OCI-LY3 (cell line): ENCODE results near the gene ADAR.

Source experiments
- H2AFZ ChIP-seq: fragments of 200-600, 300-600 bp; shearing (Covaris generic); 2 replicates; pipeline ENCODE4 v1.6.0; 2014; ENCODE audit warnings: antibody characterized with exemption, low read depth, low read length
- H3K27ac ChIP-seq: fragments of 200-600, 300-600 bp; sonication (generic); 2 replicates; pipeline ENCODE4 v1.5.1; 2014; ENCODE audit warnings: mild to moderate bottlenecking, low read length, moderate library complexity, mixed read lengths
- H3K27me3 ChIP-seq: fragments of 200-600, 300-600 bp; sonication (generic); 2 replicates; pipeline ENCODE4 v1.6.1; 2014; ENCODE audit warnings: low read depth, low read length, mixed read lengths
- H3K36me3 ChIP-seq: fragments of 200-600, 300-600 bp; sonication (generic); replicated peaks from 2 replicates; pipeline ENCODE3; 2014; ENCODE audit warnings: low read depth, low read length, mixed read lengths
- H3K4me1 ChIP-seq: fragments of 300-600, 200-600 bp; sonication (generic); 2 replicates; pipeline ENCODE4 v1.6.1; 2014; ENCODE audit warnings: low read length, mixed read lengths
- H3K4me2 ChIP-seq: fragments of 200-600, 300-600 bp; sonication (generic); 2 replicates; pipeline ENCODE4 v1.6.1; 2014; ENCODE audit warnings: low read length, mixed read lengths
- H3K4me3 ChIP-seq: fragments of 300-600, 200-600 bp; sonication (generic); 2 replicates; pipeline ENCODE4 v1.5.1; 2014; ENCODE audit warnings: antibody characterized with exemption, mild to moderate bottlenecking, low read length, moderate library complexity
- H3K79me2 ChIP-seq: fragments of 300-600, 200-600 bp; shearing (Covaris generic); 2 replicates; pipeline ENCODE4 v1.6.1; 2014; ENCODE audit warnings: mild to moderate bottlenecking, low read length, mixed read lengths
- H3K9ac ChIP-seq: fragments of 300-600, 200-600 bp; shearing (Covaris generic); 2 replicates; pipeline ENCODE4 v1.6.0; 2014; ENCODE audit warnings: mild to moderate bottlenecking, low read length, moderate library complexity
- H3K9me3 ChIP-seq: fragments of 200-600, 300-600 bp; shearing (Covaris generic); 2 replicates; pipeline ENCODE4 v1.6.1; 2014; ENCODE audit warnings: low read length, mixed read lengths; ENCODE audit not compliant: insufficient read depth
- H4K20me1 ChIP-seq: fragments of 200-600, 300-600 bp; sonication (generic); 2 replicates; pipeline ENCODE4 v1.6.1; 2016; ENCODE audit warnings: low read length, mixed read lengths; ENCODE audit not compliant: insufficient read depth
- CTCF ChIP-seq: fragments of 200-600, 300-600 bp; sonication (generic); IDR thresholded peaks from 2 replicates; pipeline ENCODE4 v1.5.1; 2014; ENCODE audit warnings: antibody characterized with exemption, low read length, low read depth
- EZH2phosphoT487 ChIP-seq: fragments of 200-600 bp; shearing (Covaris generic); IDR thresholded peaks from 2 replicates; pipeline ENCODE4 v1.6.1; 2018; ENCODE audit warnings: antibody characterized with exemption, mixed run types, low read depth

ADAR gene

GRCh38 chr1:154571964-154572288 is 36.1 kb downstream of the ADAR start:
- no peaks in the 10 kb centered on the region for H3K79me2 ChIP-seq
- TF ChIP-seq EZH2phosphoT487 (no peak), CTCF (no peak)
- H3K9ac ChIP-seq: no peak overlapping the region
- H3K4me1 ChIP-seq: no peaks in the 10 kb centered on the region
- no peak overlapping the region for H3K4me3 ChIP-seq
- no peaks in the 10 kb centered on the region for H4K20me1 ChIP-seq
- H3K36me3 ChIP-seq: no peaks in the 10 kb centered on the region
- H3K27ac ChIP-seq: no peak overlapping the region
- no peak overlapping the region for H3K4me2 ChIP-seq
- H3K9me3 ChIP-seq: no peaks in the 10 kb centered on the region
- no peak overlapping the region for H2AFZ ChIP-seq
- H3K27me3 ChIP-seq: no peaks in the 10 kb centered on the region

- H3K4me3 ChIP-seq: no peak overlapping the region
- no peaks in the 10 kb centered on the region for H3K4me1 ChIP-seq
- no peak overlapping the region for H3K4me2 ChIP-seq
- H4K20me1 ChIP-seq: no peaks in the 10 kb centered on the region
- no peak overlapping the region for H2AFZ ChIP-seq
- no peaks in the 10 kb centered on the region for H3K27me3 ChIP-seq
- no peak overlapping the region for H3K27ac ChIP-seq
- no peaks in the 10 kb centered on the region for H3K9me3 ChIP-seq
- no peaks in the 10 kb centered on the region for H3K79me2 ChIP-seq
- no peak overlapping the region for H3K9ac ChIP-seq
- H3K36me3 ChIP-seq: no peaks in the 10 kb centered on the region
- TF ChIP-seq CTCF (no peak), EZH2phosphoT487 (no peak)
Observed at GRCh38 chr1:154571244-154571963, 36.6 kb downstream of the ADAR start.

DNA sequence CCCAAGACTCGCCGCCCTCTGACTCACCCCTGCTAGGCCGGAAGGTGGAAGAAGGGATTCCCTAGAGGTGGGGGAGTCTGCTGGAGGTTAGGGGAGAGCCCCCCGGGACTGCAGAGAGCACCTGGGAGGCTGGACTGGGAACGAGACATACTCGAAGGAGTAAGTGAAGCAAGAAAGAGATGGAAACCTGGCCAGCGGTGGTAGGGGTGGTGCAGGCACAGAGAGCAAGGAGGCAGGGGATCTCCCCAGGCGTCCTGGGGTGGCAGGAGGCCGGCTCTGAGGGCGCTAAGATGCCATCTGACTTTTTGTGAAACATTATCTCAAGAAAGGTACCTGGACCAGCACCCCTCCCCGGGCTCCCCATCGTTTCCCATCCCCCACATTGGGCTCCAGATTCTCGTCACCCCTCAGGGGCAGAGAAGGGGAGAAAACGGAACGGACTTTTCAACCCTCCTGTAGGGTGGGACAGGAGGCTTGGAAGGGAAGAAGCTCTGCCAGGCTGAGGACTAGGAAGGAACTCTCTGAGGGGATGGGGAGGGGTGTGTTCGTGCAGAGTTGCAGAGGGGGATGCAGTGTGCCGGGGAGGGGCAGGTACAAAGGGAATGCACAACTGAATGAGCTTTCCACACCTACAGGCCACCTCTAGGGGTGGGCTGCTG is 39.7 kb downstream of the ADAR start:
- Histone ChIP-seq H3K9ac (no peak overlapping the region), H3K4me1 (no peaks in the 10 kb centered on the region), H3K79me2 (no peaks in the 10 kb centered on the region), H2AFZ (no peak overlapping the region), H4K20me1 (no peaks in the 10 kb centered on the region), H3K27me3 (no peaks in the 10 kb centered on the region), H3K27ac (no peak overlapping the region), H3K4me2 (no peak overlapping the region), H3K4me3 (no peak overlapping the region), H3K36me3 (no peaks in the 10 kb centered on the region), H3K9me3 (no peaks in the 10 kb centered on the region)
- no peak for TF ChIP-seq CTCF
- no peak for TF ChIP-seq EZH2phosphoT487

DNA sequence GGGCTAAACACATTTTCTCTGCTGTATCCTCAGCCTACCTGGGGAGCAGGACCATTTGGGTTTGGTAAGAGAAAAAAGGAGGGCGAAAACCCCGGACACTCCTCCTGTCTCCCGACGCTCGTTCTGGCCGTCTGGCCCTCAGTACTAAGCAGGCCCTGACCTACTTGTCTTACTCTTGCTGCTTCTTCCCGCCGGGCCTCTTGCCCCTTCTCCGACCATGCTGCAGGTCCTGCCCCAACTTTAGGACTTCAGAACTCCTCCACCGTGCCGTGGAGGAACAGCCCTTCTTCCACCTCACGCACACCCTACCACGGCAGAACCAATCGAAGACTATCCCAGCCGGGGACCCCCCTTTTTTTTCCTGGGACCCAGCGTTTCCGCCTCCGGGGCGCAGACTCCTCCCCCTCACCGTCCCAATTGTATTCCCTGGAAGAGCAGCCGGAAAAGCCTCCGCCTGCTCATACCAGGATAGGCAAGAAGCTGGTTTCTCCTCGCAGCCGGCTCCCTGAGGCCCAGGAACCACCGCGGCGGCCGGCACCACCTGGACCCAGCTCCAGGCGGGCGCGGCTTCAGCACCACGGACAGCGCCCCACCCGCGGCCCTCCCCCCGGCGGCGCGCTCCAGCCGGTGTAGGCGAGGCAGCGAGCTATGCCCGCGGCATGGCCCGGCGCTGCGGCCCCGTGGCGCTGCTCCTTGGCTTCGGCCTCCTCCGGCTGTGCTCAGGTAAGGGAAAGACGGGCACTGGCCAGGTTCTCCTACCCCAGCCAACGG is 40.4 kb downstream of the ADAR start, which contains the start of gene CHRNB2:
Gene CHRNB2 (plus strand): TSS at position 393 of the 771 bp plus-strand sequence. CDS start 267 bp downstream, at position 660.
- Histone ChIP-seq H3K79me2 (no peaks in the 10 kb centered on the region), H3K4me3 (no peak within 1 kb of the TSS), H3K27ac (no peak within 1 kb of the TSS), H3K9me3 (no peaks in the 10 kb centered on the region), H3K27me3 (no peaks in the 10 kb centered on the region), H3K4me2 (no peak within 1 kb of the TSS), H4K20me1 (no peaks in the 10 kb centered on the region), H3K4me1 (no peaks in the 10 kb centered on the region), H3K36me3 (no peaks in the 10 kb centered on the region), H3K9ac (no peak within 1 kb of the TSS), H2AFZ (no peak within 1 kb of the TSS)
- no peak for TF ChIP-seq CTCF
- no peak for TF ChIP-seq EZH2phosphoT487
